CD4-positive, alpha-beta T cell treated with Interleukin-15 for 1 hour (primary cell): ENCODE measurements around the gene OR4A47.
"Not testable (repeated sequence)": the region's sequence is repeated elsewhere in the genome, so short reads cannot be mapped to it uniquely, and the experiment has no call there.

Source experiments
- DNase-seq: peaks from one replicate; pipeline ENCODE4 v3.0.0-alpha.2; 2020

Gene OR4A47, protein sequence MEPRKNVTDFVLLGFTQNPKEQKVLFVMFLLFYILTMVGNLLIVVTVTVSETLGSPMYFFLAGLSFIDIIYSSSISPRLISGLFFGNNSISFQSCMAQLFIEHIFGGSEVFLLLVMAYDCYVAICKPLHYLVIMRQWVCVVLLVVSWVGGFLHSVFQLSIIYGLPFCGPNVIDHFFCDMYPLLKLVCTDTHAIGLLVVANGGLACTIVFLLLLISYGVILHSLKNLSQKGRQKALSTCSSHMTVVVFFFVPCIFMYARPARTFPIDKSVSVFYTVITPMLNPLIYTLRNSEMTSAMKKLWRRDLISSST

DNA sequence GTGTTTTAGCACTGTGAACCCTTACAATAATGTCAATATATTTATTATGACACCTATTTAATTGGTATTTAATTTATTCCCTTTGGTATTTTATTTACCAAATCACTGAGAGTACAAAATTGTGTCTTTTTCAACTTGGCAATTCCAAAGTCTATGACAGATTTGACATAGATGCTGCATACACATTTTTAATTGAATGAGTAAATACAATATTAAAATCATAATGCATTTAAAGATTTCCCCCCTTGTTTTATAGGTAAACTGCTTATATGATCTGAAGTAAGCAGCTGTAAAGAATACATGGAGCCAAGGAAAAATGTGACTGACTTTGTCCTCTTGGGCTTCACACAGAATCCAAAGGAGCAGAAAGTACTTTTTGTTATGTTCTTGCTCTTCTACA, at the start of gene OR4A47:
Gene OR4A47 (plus strand): TSS at position 301 of the 400 bp plus-strand sequence. CDS start 0 bp downstream, at position 301.
- not testable (repeated sequence) for DNase-seq

DNA sequence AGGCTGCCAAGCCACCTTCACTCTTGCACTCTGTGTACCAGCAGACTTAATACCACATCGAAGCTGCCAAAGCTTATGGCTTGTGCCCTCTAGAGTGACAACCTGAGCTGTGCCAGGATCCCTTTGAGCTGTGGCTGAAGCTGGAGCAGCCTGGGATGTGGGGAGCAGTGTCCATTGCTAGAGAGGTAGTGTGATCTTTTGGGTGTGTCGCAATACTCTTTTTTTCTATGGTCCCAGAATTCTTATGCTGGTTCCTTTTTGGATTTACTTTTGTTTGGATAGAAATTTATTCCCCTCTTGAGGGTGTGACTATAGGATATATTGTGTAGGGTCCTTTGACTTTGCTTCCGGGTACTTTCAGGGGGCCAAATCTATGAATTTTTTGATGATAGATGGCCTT, 32.7 kb upstream of the OR4A47 start:
- DNase-seq, result not testable (repeated sequence)

DNA sequence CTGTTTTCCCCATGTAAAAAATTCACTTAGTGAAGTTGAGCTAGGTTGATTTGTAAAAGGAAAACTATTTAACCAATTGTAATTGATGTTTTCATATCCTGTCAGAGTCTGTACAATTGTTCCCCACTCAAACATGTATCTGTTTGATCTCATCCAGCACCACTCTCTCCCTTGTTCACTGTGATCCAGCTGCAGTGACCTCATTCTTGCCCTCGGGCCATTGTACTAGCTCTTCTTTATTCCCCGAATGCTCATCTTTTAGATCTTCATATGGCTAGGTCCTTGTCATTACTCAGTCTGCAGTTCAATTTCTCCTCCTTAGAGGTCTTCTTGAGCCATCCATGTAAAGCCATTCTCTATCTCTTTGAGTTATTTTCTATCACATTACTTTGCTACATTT, 14.6 kb upstream of the OR4A47 start:
- not testable (repeated sequence) for DNase-seq

DNA sequence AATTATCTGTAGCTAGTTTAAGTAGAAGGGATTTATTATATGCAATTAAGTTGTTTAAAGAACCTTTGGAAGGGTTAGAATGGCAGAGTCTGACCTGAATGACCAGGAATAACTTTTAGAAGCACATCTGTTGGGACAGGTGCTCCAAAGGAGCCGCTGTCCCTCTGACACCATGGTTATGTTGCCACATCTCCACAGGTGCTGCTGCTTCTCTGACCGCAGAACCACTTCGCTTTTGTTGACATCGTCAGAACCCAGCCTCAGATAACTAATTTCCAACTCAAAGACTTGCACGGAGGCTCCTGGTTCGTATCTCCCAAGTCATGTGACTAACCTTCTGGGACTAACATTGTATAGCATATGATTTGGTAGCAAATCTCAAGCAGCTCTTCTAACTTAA, 13.9 kb upstream of the OR4A47 start:
- not testable (repeated sequence) for DNase-seq

DNA sequence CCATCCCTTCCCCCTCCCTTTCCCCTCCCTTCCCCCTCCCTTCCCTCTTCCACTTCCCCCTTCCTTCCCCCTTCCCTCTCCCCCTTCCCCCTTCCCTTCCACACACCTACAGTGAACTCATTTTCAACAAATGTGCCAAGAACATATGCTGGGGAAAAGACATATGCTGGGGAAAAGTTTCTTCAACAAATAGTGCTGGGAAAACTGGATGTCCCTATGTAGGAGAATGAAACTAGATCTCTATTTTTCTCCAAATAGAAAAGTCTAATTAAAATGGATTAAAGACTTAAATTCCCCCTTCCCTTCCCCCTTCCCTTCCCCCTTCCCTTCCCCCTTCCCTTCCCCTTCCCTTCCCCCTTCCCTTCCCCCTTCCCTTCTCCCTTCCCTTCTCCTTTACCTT, 17.6 kb downstream of the OR4A47 start:
- not testable (repeated sequence) for DNase-seq

DNA sequence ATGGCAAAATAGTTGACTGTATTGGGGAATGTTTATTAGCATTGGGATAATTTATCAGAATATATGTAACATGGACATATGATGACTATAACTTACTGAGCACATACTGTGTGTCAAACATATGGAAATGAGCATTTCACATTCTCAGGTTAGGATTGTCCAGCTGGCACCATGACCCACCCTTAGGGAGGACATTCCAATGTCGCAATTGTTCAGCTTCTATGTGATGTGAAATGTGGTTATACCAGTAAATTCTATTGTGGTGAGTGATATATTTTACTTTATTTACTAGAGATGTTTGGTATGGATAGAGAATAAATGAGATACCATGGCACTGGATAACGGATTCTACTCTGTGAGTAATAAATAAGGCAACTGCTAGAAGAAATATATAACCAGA, 50.4 kb downstream of the OR4A47 start:
- no peak for DNase-seq
